Rectal smooth muscle tissue (tissue), 1 donor: ENCODE data around the gene TTC38.

Source experiments
- H3K27ac ChIP-seq: one replicate; pipeline ENCODE4 v1.7.0; 2013; ENCODE audit warnings: low read depth, low read length, inconsistent platforms
- H3K27me3 ChIP-seq: one replicate; pipeline ENCODE4 v1.7.0; 2013; ENCODE audit warnings: low read length; ENCODE audit not compliant: control insufficient read depth, insufficient read depth
- H3K36me3 ChIP-seq: one replicate; pipeline ENCODE4 v1.7.0; 2013; ENCODE audit warnings: low read length; ENCODE audit not compliant: control insufficient read depth, insufficient read depth
- H3K4me1 ChIP-seq: one replicate; pipeline ENCODE4 v1.7.0; 2013; ENCODE audit warnings: low read length; ENCODE audit not compliant: control insufficient read depth, insufficient read depth
- H3K4me3 ChIP-seq: one replicate; pipeline ENCODE4 v1.7.0; 2013; ENCODE audit warnings: low read length
- H3K9ac ChIP-seq: one replicate; pipeline ENCODE4 v1.7.0; 2013; ENCODE audit warnings: low read length

The TTC38 gene

DNA sequence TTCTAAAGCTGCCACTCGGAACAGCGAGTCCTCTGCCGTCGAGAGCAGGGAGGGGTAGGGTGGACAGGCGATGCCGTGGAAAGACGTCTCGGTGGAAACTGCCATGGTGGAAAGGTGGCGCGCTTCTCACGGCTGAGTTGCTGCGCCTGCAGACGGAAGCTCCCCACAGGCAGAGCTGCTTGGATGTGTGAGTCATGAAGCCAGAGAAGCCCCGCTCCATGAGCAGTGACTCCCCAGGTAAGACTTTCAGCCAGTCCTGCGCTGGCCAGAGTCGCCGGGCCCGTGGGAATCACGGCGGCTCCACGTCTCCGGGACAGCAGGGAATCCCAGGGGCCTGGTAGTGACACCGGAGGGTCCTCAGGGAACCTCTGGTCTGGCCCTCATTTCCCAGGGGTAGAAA is 63.7 kb downstream of the TTC38 start:
- peaks cover 2% of the 10 kb centered on the region for H3K4me1 ChIP-seq
- no peak overlapping the region for H3K27ac ChIP-seq
- no peak overlapping the region for H3K9ac ChIP-seq
- H3K27me3 ChIP-seq: no peaks in the 10 kb centered on the region
- H3K4me3 ChIP-seq: no peak overlapping the region
- no peaks in the 10 kb centered on the region for H3K36me3 ChIP-seq

DNA sequence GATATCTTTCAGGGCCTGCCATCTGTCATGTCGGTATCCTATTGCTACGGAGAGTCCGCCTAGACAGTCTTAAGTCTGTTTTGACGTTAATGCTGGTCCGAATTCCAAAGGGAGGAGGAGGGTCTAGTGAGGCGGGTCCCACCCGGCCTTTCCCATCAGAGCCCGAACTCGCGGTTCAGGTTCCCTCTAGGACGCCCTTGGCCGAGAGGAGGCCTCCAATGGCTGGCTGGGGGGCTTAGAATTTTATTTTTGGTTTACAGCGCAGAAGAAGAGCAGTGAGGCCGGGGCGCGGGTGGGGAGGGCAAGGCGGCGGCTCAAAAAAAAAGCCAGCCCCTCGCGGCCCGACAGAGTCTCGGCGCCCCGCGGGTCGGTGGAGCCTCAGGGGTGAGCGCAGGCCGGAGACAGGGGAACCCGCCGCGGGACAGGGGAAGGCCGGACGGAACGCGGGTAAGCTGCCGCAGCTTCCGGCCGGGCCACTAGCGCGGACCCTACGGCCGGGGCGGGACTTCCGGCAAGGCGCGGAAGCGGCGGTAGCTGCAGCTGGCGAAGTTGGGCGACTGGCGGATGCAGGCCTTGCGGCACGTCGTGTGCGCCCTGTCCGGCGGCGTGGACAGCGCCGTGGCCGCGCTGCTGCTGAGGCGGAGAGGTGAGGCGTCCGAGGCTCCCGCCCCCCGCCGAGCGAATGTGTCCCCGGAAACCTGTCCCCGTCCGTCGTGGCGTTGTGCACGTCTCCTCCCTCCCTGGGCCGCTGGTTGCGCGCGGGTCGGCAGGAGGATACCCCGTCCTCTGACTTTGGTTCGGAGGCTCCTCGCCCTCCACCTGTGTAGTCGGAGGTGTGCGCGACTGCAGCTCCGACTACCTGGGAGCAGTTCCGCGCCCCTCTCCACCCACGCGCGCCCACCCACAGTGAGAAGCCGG is 67.7 kb downstream of the TTC38 start, which contains the start of gene TRMU:
Gene TRMU, plus strand, starts transcription at position 514 of the 918 bp plus-strand sequence. Its CDS starts 51 bp downstream, at position 565.
- Histone ChIP-seq H3K27ac (peak within 1 kb of the TSS; percentile 88), H3K27me3 (no peaks in the 10 kb centered on the region), H3K9ac (peak within 1 kb of the TSS; percentile 83), H3K4me3 (peak within 1 kb of the TSS; percentile 95), H3K36me3 (peaks cover 6% of the 10 kb centered on the region), H3K4me1 (peaks cover 8% of the 10 kb centered on the region)

GRCh38 chr22:46336119-46337078 is 68.6 kb downstream of the TTC38 start:
- H3K4me3 ChIP-seq: peak overlapping the region; percentile 95
- peaks cover 8% of the 10 kb centered on the region for H3K4me1 ChIP-seq
- peak overlapping the region; percentile 88 for H3K27ac ChIP-seq
- H3K36me3 ChIP-seq: peaks cover 6% of the 10 kb centered on the region
- no peaks in the 10 kb centered on the region for H3K27me3 ChIP-seq
- H3K9ac ChIP-seq: peak overlapping the region; percentile 83

- H3K27ac ChIP-seq: no peak overlapping the region
- H3K4me1 ChIP-seq: peaks cover 8% of the 10 kb centered on the region
- H3K4me3 ChIP-seq: no peak overlapping the region
- H3K9ac ChIP-seq: no peak overlapping the region
- no peaks in the 10 kb centered on the region for H3K27me3 ChIP-seq
- H3K36me3 ChIP-seq: peaks cover 6% of the 10 kb centered on the region
Observed at GRCh38 chr22:46337870-46338269, 70.1 kb downstream of the TTC38 start.

- H3K27ac ChIP-seq: no peak overlapping the region
- H3K36me3 ChIP-seq: peaks cover 9% of the 10 kb centered on the region
- peaks cover 8% of the 10 kb centered on the region for H3K4me1 ChIP-seq
Observed at GRCh38 chr22:46338636-46339035, 70.8 kb downstream of the TTC38 start.

DNA sequence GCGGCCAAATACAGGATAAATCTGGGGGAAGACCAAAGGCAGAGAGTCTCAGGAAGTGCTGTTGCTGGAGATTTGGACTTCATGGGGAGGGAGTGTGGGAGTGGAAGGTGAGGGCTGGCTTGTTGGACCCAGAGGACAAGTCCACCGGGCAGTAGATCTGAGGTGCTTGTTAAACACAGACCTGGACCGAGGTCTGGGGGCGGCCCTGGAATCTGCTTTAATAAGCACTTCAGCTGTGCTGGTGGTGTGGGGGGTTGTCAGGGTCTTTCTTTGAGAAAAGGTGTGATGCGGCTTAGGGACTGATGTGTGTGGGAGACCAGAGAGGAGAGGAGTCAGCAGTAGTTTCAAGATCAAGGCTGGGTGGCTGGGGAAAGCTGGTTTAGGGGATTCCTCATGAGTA is 72.1 kb downstream of the TTC38 start:
- H3K4me3 ChIP-seq: no peak overlapping the region
- H3K9ac ChIP-seq: no peak overlapping the region
- H3K36me3 ChIP-seq: peaks cover 14% of the 10 kb centered on the region
- no peak overlapping the region for H3K27ac ChIP-seq
- no peaks in the 10 kb centered on the region for H3K27me3 ChIP-seq
- peaks cover 8% of the 10 kb centered on the region for H3K4me1 ChIP-seq

More at GRCh38 chr22:46338636-46339035, 70.8 kb downstream of the TTC38 start:
- Histone ChIP-seq H3K4me3 (no peak overlapping the region), H3K27me3 (no peaks in the 10 kb centered on the region), H3K9ac (no peak overlapping the region)

GRCh38 chr22:46340676-46341075 is 72.9 kb downstream of the TTC38 start:
- Histone ChIP-seq H3K9ac (no peak overlapping the region), H3K4me1 (peaks cover 8% of the 10 kb centered on the region), H3K27me3 (no peaks in the 10 kb centered on the region), H3K36me3 (peaks cover 17% of the 10 kb centered on the region), H3K27ac (no peak overlapping the region), H3K4me3 (no peak overlapping the region)
